ENCODE results near the gene ASPSCR1.

DNA sequence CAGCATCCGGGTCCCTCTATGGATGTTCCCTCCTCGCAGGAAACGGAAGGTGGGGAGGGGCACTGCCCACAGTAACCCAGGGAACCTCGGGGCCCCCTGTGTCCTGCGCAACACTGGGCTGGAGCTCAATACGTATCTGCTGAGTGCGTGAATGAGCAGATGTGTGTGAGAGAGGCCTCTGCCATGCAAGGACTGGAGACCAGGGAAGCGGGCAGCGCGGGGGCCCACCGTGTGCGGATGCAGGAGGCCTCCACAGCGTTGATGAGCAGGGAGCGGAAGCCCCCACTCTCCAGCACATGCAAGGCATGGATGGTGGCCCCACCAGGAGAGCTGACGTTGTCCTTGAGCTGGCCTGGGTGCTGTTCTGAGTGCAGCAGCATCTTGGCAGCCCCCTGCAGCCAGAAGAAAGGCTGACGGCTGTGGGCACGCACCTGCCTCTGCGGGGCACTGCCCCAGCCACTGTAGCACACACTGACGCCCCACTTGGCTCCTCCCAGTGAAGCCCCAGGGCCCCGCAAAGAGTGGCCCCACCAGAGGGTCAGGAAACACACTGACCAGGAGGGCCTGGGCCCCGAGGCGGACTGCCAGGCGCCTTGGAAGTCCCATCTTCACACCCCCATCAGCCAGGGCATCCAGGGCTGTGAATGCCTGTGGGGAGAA, 43.2 kb upstream of the ASPSCR1 start:
- TF ChIP-seq, protein P1, sequence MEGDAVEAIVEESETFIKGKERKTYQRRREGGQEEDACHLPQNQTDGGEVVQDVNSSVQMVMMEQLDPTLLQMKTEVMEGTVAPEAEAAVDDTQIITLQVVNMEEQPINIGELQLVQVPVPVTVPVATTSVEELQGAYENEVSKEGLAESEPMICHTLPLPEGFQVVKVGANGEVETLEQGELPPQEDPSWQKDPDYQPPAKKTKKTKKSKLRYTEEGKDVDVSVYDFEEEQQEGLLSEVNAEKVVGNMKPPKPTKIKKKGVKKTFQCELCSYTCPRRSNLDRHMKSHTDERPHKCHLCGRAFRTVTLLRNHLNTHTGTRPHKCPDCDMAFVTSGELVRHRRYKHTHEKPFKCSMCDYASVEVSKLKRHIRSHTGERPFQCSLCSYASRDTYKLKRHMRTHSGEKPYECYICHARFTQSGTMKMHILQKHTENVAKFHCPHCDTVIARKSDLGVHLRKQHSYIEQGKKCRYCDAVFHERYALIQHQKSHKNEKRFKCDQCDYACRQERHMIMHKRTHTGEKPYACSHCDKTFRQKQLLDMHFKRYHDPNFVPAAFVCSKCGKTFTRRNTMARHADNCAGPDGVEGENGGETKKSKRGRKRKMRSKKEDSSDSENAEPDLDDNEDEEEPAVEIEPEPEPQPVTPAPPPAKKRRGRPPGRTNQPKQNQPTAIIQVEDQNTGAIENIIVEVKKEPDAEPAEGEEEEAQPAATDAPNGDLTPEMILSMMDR (IDR thresholded peaks at IDR 0.05): no peak
- TF ChIP-seq POLR2A (IDR thresholded peaks at IDR 0.05) (no peak), POLR2AphosphoS5 (IDR thresholded peaks at IDR 0.05) (no peak), EP300 (IDR thresholded peaks at IDR 0.05) (no peak)

Data from upper lobe of left lung (tissue), 4 donors.